Keratinocyte (primary cell): ENCODE measurements around the gene DOCK3.

ENCODE experiments used
- CTCF ChIP-seq, 3 experiments: IDR thresholded peaks in 1 of 3; conservative IDR thresholded peaks in 1 of 3; optimal IDR thresholded peaks in 1 of 3; 2 replicates in 2 of 3; 3 replicates in 1 of 3; pipeline versions ENCODE3 to v1.5.1; 2011; ENCODE audit warnings: low read length in 3 of 3, mild to moderate bottlenecking in 3 of 3, moderate library complexity in 2 of 3, control low read depth in 1 of 3, inconsistent platforms in 1 of 3; ENCODE audit not compliant: insufficient read depth in 2 of 3; ENCODE audit errors: extremely low read depth in 1 of 3
- EZH2 ChIP-seq: IDR thresholded peaks from one replicate; pipeline ENCODE4 v1.6.1; 2012; ENCODE audit warnings: inconsistent platforms, mild to moderate bottlenecking, low read length, moderate library complexity

GRCh38 chr3:51403675-51404074, 728.9 kb downstream of the DOCK3 start:
- TF ChIP-seq CTCF (optimal IDR thresholded peaks at IDR 0.05 in 1 of 3, IDR thresholded peaks at IDR 0.05 in 1 of 3, conservative IDR thresholded peaks at IDR 0.05 in 1 of 3; ENCODE audit: extremely low read depth in 1 of 3, insufficient read depth in 2 of 3, low read length in 3 of 3) (no peak), EZH2 (no peak)
